H7 (cell line): Measurements from ENCODE around the gene ELAVL3. TPM values are rescaled to one million over a fixed set of nuclear protein-coding genes. Genes with fewer than 3 reads are reported as not detected.

Experiments
- DNase-seq: peaks from one replicate; pipeline ENCODE4 v3.0.0; 2012
- H3K27me3 ChIP-seq: 2 replicates; pipeline ENCODE4 v1.6.0; 2011; ENCODE audit warnings: mild to moderate bottlenecking, low read length; ENCODE audit not compliant: control insufficient read depth, insufficient read depth
- H3K36me3 ChIP-seq: replicated peaks from 2 replicates; pipeline ENCODE4 v1.5.1; 2011; ENCODE audit warnings: low read length; ENCODE audit not compliant: control insufficient read depth, insufficient read depth
- H3K4me3 ChIP-seq: 2 replicates; pipeline ENCODE4 v1.5.1; 2011; ENCODE audit warnings: low read depth, mild to moderate bottlenecking, control low read depth, low read length, moderate library complexity; ENCODE audit not compliant: insufficient read depth
- total RNA-seq: library from RNA; depleted of rRNA; stranded (reverse); fragments of >200 nt; shearing (Covaris generic); gene quantifications from 2 replicates; pipeline ENCODE4 v1.2.3, GENCODE V29; 2014

The ELAVL3 gene
- total RNA-seq, 1 experiment from 2014 or later = 0.17 TPM

GRCh38 chr19:11499220-11499726 lies 18.4 kb upstream of the ELAVL3 start:
- no peaks in the 10 kb centered on the region; the same call in 1 of the 2 replicates for H3K36me3 ChIP-seq
- H3K4me3 ChIP-seq = no peak overlapping the region
- DNase-seq = no peak
- no peaks in the 10 kb centered on the region for H3K27me3 ChIP-seq

- Histone ChIP-seq H3K4me3 (no peak overlapping the region), H3K36me3 (no peaks in the 10 kb centered on the region; the same call in 1 of the 2 replicates), H3K27me3 (no peaks in the 10 kb centered on the region)
- DNase-seq = peak; percentile 95
Observed at GRCh38 chr19:11496391-11497163, 15.7 kb upstream of the ELAVL3 start.

- Histone ChIP-seq H3K36me3 (no peaks in the 10 kb centered on the region; the same call in 1 of the 2 replicates), H3K4me3 (no peak overlapping the region), H3K27me3 (no peaks in the 10 kb centered on the region)
- peak; percentile 40 for DNase-seq
Observed at GRCh38 chr19:11495885-11496284, 15.0 kb upstream of the ELAVL3 start.

GRCh38 chr19:11495481-11495880 lies 14.6 kb upstream of the ELAVL3 start:
- Histone ChIP-seq H3K36me3 (peaks cover 1% of the 10 kb centered on the region), H3K27me3 (no peaks in the 10 kb centered on the region), H3K4me3 (no peak overlapping the region)
- peak; percentile 26 for DNase-seq

GRCh38 chr19:11494634-11495285 lies 13.9 kb upstream of the ELAVL3 start:
- peak; percentile 28 for DNase-seq
- H3K4me3 ChIP-seq = no peak overlapping the region
- H3K27me3 ChIP-seq = no peaks in the 10 kb centered on the region
- peaks cover 1% of the 10 kb centered on the region for H3K36me3 ChIP-seq

GRCh38 chr19:11489378-11489777 lies 8.5 kb upstream of the ELAVL3 start:
- peaks cover 1% of the 10 kb centered on the region; the same call in 1 of the 2 replicates for H3K36me3 ChIP-seq
- H3K27me3 ChIP-seq = no peaks in the 10 kb centered on the region
- no peak for DNase-seq
- H3K4me3 ChIP-seq = no peak overlapping the region

GRCh38 chr19:11486661-11487503 lies 6.0 kb upstream of the ELAVL3 start:
- DNase-seq = peak; percentile 64
- Histone ChIP-seq H3K4me3 (no peak overlapping the region), H3K27me3 (peaks cover 6% of the 10 kb centered on the region; the same call in 1 of the 2 replicates), H3K36me3 (peaks cover 1% of the 10 kb centered on the region; the same call in 1 of the 2 replicates)

GRCh38 chr19:11485245-11485837 lies 4.5 kb upstream of the ELAVL3 start:
- DNase-seq = peak; percentile 67
- no peak overlapping the region for H3K4me3 ChIP-seq
- H3K27me3 ChIP-seq = peaks cover 21% of the 10 kb centered on the region
- no peaks in the 10 kb centered on the region for H3K36me3 ChIP-seq

- Histone ChIP-seq H3K36me3 (no peaks in the 10 kb centered on the region), H3K27me3 (peaks cover 34% of the 10 kb centered on the region), H3K4me3 (no peak overlapping the region)
- DNase-seq = peak; percentile 80
Observed at GRCh38 chr19:11483366-11484111, 2.7 kb upstream of the ELAVL3 start.

- H3K4me3 ChIP-seq = peak overlapping the region; percentile 39
- DNase-seq = peak; percentile 98
- H3K27me3 ChIP-seq = peaks cover 37% of the 10 kb centered on the region
- no peaks in the 10 kb centered on the region for H3K36me3 ChIP-seq
Observed at GRCh38 chr19:11482384-11483050, 1.7 kb upstream of the ELAVL3 start.

- DNase-seq = peak; percentile 95
- H3K36me3 ChIP-seq = no peaks in the 10 kb centered on the region
- peak overlapping the region; percentile 39 for H3K4me3 ChIP-seq
- H3K27me3 ChIP-seq = peaks cover 37% of the 10 kb centered on the region
Observed at GRCh38 chr19:11481534-11482383, 913 bp upstream of the ELAVL3 start.

- Histone ChIP-seq H3K36me3 (no peaks in the 10 kb centered on the region), H3K27me3 (peaks cover 37% of the 10 kb centered on the region), H3K4me3 (peak overlapping the region; percentile 23; the same call in 1 of the 2 replicates)
- peak; percentile 77 for DNase-seq
Observed at GRCh38 chr19:11479898-11480714, 740 bp downstream of the ELAVL3 start.
